T47D (cell line): ENCODE data around the gene NBAS.

ENCODE experiments used
- DNase-seq, 2 experiments: peaks; one replicate each; pipeline versions ENCODE4 v3.0.0 to v3.0.0-alpha.2; 2011 to 2012; ENCODE audit warnings: low read depth in 1 of 2, low spot score in 1 of 2
- JUND ChIP-seq: IDR thresholded peaks from 2 replicates; pipeline ENCODE4 v1.6.1; 2012; ENCODE audit warnings: low read depth
- in situ Hi-C: cut with HindIII; loops from 2 replicates; pipeline ENCODE4 v1.10.0; 2016; ENCODE audit warnings: low sequenced_read_pairs, low pct_unique_long_range_greater_than_20kb

NBAS gene

GRCh38 chr2:15389326-15389700 is 171.8 kb downstream of the NBAS start:
- in situ Hi-C loops: no loop called here
- TF ChIP-seq JUND: no peak

GRCh38 chr2:15388406-15389325 is 172.5 kb downstream of the NBAS start:
- DNase-seq: no peak
- TF ChIP-seq JUND: no peak
- in situ Hi-C loops: no loop called here

More at GRCh38 chr2:15389326-15389700, 171.8 kb downstream of the NBAS start:
- DNase-seq: no peak

- in situ Hi-C loops: no loop called here
- no peak for DNase-seq
- no peak for TF ChIP-seq JUND
Observed at GRCh38 chr2:15385184-15385583, 175.9 kb downstream of the NBAS start.

GRCh38 chr2:15383695-15384350 is 177.3 kb downstream of the NBAS start:
- in situ Hi-C loops: no loop called here
- no peak for DNase-seq
- TF ChIP-seq JUND: no peak

- in situ Hi-C loops: no loop called here
- TF ChIP-seq JUND: no peak
- DNase-seq: no peak
Observed at GRCh38 chr2:15378148-15378908, 182.8 kb downstream of the NBAS start.

GRCh38 chr2:15377202-15377601 is 183.9 kb downstream of the NBAS start:
- in situ Hi-C loops: no loop called here
- no peak for TF ChIP-seq JUND
- DNase-seq: no peak

- no peak for DNase-seq
- TF ChIP-seq JUND: no peak
- in situ Hi-C loops: no loop called here
Observed at GRCh38 chr2:15372019-15372418, 189.1 kb downstream of the NBAS start.

- in situ Hi-C loops: no loop called here
- no peak for TF ChIP-seq JUND
- DNase-seq: no peak
Observed at GRCh38 chr2:15369129-15369528, 192.0 kb downstream of the NBAS start.

GRCh38 chr2:15367715-15368114 is 193.4 kb downstream of the NBAS start:
- TF ChIP-seq JUND: no peak
- in situ Hi-C loops: no loop called here
- no peak for DNase-seq

GRCh38 chr2:15367205-15367604 is 193.9 kb downstream of the NBAS start:
- no peak for TF ChIP-seq JUND
- in situ Hi-C loops: no loop called here

GRCh38 chr2:15365411-15365810 is 195.7 kb downstream of the NBAS start:
- no peak for TF ChIP-seq JUND
- DNase-seq: no peak
- in situ Hi-C loops: no loop called here

More at GRCh38 chr2:15367205-15367604, 193.9 kb downstream of the NBAS start:
- DNase-seq: no peak

GRCh38 chr2:15364561-15364960 is 196.6 kb downstream of the NBAS start:
- DNase-seq: no peak
- in situ Hi-C loops: no loop called here
- TF ChIP-seq JUND: no peak
